ENCODE measurements around the gene LRRTM4.

DNA sequence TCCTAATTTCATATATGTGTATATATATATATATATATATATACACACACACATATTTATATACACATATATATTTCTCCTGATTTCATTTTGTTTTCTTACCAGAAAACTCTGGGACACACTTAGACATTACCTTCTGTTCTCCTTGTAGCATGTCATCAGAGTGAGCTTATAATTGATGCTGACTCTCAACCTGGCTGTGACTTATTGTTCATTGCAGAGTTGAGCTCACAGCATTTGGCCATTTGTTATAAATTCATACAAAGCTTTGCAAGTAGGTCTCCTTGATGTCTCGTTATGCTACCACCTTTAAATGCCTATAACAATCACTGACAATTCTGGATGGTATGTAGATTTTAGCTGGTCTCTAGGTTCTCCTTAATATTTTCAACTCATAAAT is 314.8 kb downstream of the LRRTM4 start:
- TF ChIP-seq CTCF (IDR thresholded peaks at IDR 0.05; ENCODE audit: low read length) (no peak), EZH2 (IDR thresholded peaks at IDR 0.05; ENCODE audit: borderline replicate concordance, low read length) (no peak)

All from OCI-LY1 (cell line).